CD4-positive, alpha-beta T cell treated with Interleukin-6 at 100 ng/mL for 8 hours (primary cell): Measurements from ENCODE around the gene CRTC1.
"Not testable (repeated sequence)": the region's sequence is repeated elsewhere in the genome, so short reads cannot be mapped to it uniquely, and the experiment has no call there.

Experiments used
- DNase-seq: peaks from one replicate; pipeline ENCODE4 v3.0.0-alpha.2; 2020; ENCODE audit warnings: mixed read lengths, low spot score

The CRTC1 gene

GRCh38 chr19:18727602-18728001 lies 44.1 kb downstream of the CRTC1 start:
- not testable (repeated sequence) for DNase-seq

DNA sequence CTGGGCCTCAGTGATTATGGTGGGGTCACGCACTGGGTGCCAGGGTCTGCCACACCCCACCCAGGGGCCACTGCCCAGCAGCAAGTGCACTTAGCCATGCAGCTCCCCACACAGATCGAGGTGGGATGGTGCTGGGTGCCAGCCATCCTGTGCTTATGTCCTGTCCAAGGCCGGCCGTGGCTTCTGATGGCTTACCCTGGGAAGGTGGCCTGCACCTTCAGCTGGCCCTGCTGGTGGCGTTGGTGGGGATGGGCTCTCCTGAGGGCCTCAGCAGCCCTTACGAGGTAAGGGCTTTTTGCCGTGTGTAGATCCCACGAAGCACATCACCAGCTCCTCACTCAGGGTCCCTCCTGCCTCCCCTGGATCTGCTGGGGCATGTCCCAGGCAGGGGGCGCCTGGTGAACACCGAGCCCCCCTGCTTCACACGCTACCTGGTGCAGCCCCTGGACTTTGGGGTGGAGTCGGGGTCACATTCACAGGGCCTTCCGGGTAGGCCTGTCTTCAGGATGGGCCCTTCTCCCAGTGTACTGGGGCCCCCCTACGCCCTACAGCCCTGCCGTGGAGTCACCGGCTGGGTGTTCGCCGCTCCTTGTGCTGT lies 46.6 kb downstream of the CRTC1 start:
- no peak for DNase-seq

- DNase-seq, result no peak
Observed at GRCh38 chr19:18730885-18731513, 47.5 kb downstream of the CRTC1 start.

DNA sequence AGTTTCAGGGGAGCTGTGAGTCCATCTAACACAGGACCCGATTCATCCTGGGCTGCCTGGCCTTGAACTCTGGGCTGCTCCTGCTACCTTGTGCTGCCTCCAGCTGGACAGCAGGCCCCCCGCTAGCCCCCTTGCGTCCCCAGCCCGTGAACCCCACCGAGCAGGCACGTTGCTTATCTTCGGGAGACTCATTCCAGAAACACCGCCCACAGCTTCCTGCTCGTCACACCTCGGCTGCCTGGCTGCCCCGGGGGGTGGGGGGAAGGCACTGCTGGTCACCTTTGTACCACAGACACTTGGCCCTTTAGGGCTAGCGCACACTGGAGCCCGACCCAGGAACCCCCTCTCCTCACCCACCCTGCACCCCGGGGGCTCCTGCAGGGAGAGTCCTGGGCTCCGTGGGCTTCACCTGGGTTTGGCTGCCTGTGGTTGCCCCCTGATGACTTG lies 48.1 kb downstream of the CRTC1 start:
- DNase-seq, result no peak

GRCh38 chr19:18733196-18733647 lies 49.7 kb downstream of the CRTC1 start:
- no peak for DNase-seq

DNA sequence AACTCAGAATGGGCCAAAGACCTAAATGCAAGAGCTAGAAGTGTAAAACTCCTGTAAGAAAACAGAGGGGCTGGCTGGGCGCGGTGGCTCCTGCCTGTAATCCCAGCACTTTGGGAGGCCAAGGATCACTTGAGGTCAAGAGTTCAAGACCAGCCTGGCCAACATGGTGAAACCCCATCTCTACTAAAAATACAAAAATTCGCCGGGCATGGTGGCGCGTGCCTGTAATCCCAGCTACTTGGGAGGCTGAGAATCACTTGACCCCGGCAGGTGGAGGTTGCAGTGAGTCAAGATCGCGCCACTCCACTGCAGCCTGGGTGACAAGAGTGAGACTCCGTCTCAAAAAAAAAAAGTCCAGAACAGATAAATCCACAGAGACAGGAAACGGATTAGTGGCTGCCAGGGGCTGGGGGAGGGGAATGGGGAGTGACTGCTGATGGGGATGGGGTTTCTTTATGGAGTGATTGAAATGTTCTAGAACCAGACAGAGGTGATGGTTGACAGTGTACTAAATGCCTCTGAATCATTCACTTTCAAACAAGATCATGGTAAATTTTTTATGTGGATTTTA lies 50.4 kb downstream of the CRTC1 start:
- DNase-seq, result not testable (repeated sequence)

GRCh38 chr19:18735324-18735723 lies 51.8 kb downstream of the CRTC1 start:
- DNase-seq, result no peak

GRCh38 chr19:18735752-18736151 lies 52.3 kb downstream of the CRTC1 start:
- DNase-seq, result no peak

DNA sequence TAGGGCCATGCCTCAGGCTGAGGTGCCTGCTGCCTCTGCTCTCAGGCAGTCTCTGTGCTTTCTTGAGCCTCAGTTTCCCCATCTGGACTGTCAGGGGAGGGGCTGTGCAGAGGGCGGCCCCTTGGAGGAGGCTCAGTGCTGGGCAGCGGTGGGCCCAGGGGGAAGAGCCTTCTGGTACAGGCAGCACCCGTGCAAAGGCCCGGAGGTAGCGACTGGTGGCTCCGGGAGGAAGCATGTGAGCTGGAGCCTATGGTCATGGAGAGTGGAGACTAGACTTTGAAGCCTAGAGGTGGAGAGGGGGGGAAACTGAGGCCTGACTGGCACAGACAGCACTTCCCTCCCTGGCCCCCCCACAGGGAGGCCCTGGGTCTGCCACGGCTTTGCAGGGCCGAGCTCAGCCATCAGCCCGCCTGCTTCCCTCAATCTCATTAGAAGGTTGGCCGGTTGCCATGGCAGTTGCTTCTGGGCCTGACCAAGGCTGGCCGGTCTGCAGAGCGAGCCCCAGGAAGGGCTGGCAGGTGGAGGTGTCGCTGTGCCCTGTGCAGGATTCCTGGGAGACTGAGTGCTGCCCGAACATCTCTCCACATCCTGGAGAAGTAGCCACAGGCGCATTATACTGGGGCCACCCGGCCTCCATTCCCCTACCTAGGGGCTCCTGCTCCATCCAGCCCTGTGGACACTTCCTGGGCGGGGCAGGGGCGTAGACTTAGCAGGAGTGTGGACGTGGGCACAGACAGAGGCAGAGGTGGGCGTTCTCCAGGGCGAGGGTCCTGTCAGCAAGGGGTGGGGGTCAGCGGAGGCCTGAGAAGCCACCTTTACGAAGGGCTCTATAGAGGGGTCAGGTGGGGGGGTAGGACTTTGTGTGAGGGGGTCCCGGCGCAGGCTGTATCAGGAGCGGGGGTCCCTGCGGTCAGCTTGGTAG lies 53.2 kb downstream of the CRTC1 start:
- DNase-seq, result no peak

- DNase-seq, result no peak
Observed at GRCh38 chr19:18737337-18737953, 54.0 kb downstream of the CRTC1 start.

DNA sequence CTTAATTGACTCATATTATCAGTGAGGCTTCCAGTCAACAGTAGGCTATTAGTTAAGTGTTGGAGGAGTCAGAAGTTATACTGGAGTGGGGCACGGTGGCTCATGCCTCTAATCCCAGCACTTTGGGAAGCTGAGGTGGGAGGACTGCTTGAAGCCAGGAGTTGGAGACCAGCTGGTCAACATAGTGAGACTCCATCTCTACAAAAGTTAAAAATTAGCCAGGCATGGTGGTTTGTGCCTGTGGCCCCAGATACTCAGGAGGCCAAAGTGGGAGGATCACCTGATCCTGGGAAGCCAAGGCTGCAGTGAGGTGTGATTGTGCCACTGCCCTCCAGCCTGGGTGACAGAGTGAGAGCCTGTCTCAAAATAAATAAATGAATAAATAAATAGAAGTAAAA lies 54.5 kb downstream of the CRTC1 start:
- DNase-seq, result no peak

GRCh38 chr19:18738961-18739690 lies 55.6 kb downstream of the CRTC1 start:
- DNase-seq, result no peak

DNA sequence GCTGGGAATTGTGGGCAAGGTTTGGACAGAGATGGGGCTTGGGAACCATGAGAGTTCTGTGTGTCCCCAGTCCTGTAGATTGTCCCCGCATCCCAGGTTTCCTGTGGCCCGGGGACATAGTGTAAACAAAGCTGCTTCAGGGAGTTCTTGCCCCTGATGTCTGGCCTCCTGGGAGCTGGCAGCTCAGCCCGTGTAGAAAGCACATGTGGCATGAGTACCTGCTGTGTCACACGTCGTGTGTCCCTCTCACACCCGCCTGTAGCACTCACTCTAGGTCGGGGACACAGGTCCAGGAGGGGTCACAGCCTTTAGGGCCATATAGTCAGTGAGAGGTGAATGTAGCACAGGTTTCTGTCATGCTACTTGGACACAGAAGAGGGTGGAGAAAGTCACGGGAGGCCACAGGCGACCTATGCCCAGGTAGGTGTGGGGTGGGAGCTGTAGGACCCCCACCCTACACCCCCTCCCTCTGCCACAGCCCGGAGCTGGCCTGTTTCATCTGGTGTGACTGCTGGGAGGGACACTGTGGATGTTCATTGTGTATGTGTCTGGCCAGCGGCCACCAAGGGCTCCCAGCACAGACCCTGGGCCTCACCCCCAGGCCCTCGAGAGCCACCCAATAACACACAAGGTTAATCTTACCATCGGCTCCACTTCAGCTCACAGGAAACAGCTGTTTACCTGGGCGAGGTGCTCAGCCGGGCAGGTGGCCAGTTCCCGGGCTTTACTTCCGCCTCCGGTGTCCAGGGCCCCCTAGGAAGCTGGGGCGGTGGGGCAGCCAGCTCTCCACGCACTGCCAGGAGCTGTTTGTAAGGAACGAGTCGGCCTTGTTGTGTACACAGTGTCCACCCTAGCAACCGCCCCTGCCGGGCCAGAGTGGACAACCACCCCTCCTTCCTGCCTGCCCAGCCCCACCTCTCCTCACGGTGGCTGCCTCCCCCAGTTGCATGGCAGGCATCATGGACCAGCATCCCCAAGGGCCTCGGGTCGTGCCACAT lies 57.9 kb downstream of the CRTC1 start:
- DNase-seq, result no peak

DNA sequence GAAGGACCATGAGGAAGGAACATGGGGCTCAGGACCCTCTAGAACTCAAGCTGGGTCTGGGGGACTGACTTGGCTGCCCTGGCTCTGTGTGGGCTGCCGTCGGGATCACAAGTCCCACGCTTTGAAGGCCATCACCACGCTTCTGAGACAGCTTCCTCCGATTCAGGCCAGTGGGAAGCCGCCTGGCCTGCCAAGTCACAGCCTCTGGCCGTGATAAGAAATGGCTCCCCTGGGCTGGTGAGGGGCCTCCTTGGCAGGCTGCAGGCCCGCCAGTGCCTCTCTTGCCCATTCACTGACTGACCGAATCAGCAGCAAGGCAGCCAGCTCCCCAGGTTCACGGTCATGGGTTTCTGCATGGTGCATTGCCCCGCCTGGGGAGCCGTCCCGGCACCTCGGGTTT lies 58.8 kb downstream of the CRTC1 start:
- no peak for DNase-seq

- no peak for DNase-seq
Observed at GRCh38 chr19:18742838-18743783, 59.6 kb downstream of the CRTC1 start.

- DNase-seq, result no peak
Observed at GRCh38 chr19:18743784-18744418, 60.4 kb downstream of the CRTC1 start.

GRCh38 chr19:18745012-18745735 lies 61.7 kb downstream of the CRTC1 start:
- DNase-seq, result no peak

GRCh38 chr19:18745931-18746330 lies 62.5 kb downstream of the CRTC1 start:
- DNase-seq, result no peak
